MCF 10A (cell line): Measurements from ENCODE around the gene WDFY2. TPM values are rescaled to one million over a fixed set of nuclear protein-coding genes. Genes with fewer than 3 reads are reported as not detected.

ENCODE experiments used
- BruUV-seq: library from RNA; stranded (reverse); fragments of 400-500 nt; replicated peaks from 2 replicates; lab custom pipeline; 2021; lab: Mats Ljungman, UMichigan
- CTCF ChIA-PET: fragments of 300-600 bp; sonication (Branson Sonifier 250); formaldehyde crosslinking; extraction: SDS; loops from one replicate; lab custom pipeline; 2021; ENCODE audit warnings: antibody characterized with exemption, inconsistent platforms; lab: Yijun Ruan, JAX
- POLR2A ChIA-PET: fragments of 300-600, 350-650 bp; sonication (Branson Sonifier 250); formaldehyde crosslinking; extraction: SDS; loops from one replicate; lab custom pipeline; 2020; ENCODE audit warnings: antibody characterized with exemption, inconsistent platforms; lab: Yijun Ruan, JAX
- DNase-seq: peaks from one replicate; pipeline ENCODE4 v3.0.0-alpha.2; 2018; ENCODE audit not compliant: unreplicated experiment
- H3K27ac Mint-ChIP-seq: one replicate; pipeline ENCODE4 v1.8.0; 2022; ENCODE audit warnings: mild to moderate bottlenecking, low read depth, mixed read lengths; ENCODE audit not compliant: unreplicated experiment
- H3K27me3 Mint-ChIP-seq: one replicate; pipeline ENCODE4 v1.8.0; 2022; ENCODE audit warnings: mixed read lengths; ENCODE audit not compliant: insufficient read depth, unreplicated experiment
- H3K36me3 Mint-ChIP-seq: one replicate; pipeline ENCODE4 v1.8.0; 2022; ENCODE audit warnings: mild to moderate bottlenecking, moderate library complexity, mixed read lengths; ENCODE audit not compliant: insufficient read depth, unreplicated experiment
- H3K4me1 Mint-ChIP-seq: one replicate; pipeline ENCODE4 v1.8.0; 2022; ENCODE audit warnings: mixed read lengths; ENCODE audit not compliant: insufficient read depth, unreplicated experiment
- H3K4me3 Mint-ChIP-seq: one replicate; pipeline ENCODE4 v1.8.0; 2022; ENCODE audit warnings: mild to moderate bottlenecking, moderate library complexity, mixed read lengths; ENCODE audit not compliant: unreplicated experiment
- H3K9me3 Mint-ChIP-seq: one replicate; pipeline ENCODE4 v1.8.0; 2022; ENCODE audit warnings: mixed read lengths; ENCODE audit not compliant: unreplicated experiment
- intact Hi-C: fragments of 100-400 bp; cut with micrococcal nuclease; formaldehyde crosslinking; loops from 2 replicates; pipeline ENCODE4 v1.14.1; 2022
- total RNA-seq: library from RNA; stranded (reverse); gene quantifications from 2 replicates; pipeline ENCODE4 v1.2.3, GENCODE V29; 2022
- TF ChIP-seq, protein P1 (sequence below): fragments of 200-600 bp; IDR thresholded peaks from one replicate; pipeline ENCODE4 v1.8.0; 2022; ENCODE audit warnings: antibody characterized with exemption, mild to moderate bottlenecking; ENCODE audit not compliant: unreplicated experiment

WDFY2 gene
- total RNA-seq, 1 experiment from 2014 or later: 56.2 TPM

DNA sequence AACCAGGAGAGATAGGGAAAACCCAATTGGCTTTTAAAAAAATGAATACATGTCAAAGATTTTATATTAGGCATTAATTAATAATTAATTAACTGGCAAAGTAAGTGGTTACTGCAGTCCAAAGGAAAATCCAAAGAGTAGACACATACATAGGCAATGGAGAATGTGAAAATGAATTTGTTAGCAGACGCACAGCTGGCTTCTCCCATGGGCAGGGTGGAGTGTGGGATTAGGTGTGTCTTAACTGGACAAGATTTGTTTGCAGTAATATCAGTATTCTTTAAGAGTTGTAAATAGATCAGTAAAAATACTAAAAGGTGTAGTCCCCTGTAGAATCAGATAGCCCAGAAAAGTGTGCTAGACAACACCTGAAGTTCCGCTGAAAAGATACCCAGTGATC lies 161.0 kb downstream of the WDFY2 start:
- peaks cover 81% of the 10 kb centered on the region for H3K36me3 Mint-ChIP-seq
- BruUV-seq: no TSS peak
- H3K9me3 Mint-ChIP-seq: no peaks in the 10 kb centered on the region
- TF ChIP-seq, protein P1, sequence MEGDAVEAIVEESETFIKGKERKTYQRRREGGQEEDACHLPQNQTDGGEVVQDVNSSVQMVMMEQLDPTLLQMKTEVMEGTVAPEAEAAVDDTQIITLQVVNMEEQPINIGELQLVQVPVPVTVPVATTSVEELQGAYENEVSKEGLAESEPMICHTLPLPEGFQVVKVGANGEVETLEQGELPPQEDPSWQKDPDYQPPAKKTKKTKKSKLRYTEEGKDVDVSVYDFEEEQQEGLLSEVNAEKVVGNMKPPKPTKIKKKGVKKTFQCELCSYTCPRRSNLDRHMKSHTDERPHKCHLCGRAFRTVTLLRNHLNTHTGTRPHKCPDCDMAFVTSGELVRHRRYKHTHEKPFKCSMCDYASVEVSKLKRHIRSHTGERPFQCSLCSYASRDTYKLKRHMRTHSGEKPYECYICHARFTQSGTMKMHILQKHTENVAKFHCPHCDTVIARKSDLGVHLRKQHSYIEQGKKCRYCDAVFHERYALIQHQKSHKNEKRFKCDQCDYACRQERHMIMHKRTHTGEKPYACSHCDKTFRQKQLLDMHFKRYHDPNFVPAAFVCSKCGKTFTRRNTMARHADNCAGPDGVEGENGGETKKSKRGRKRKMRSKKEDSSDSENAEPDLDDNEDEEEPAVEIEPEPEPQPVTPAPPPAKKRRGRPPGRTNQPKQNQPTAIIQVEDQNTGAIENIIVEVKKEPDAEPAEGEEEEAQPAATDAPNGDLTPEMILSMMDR: no peak
- H3K4me1 Mint-ChIP-seq: no peaks in the 10 kb centered on the region
- intact Hi-C loops: no loop called here
- no peaks in the 10 kb centered on the region for H3K27me3 Mint-ChIP-seq
- DNase-seq: no peak
- POLR2A ChIA-PET: interaction anchor here (0.6 to 2.2 kb wide), 3 partner anchors 18 to 292 kb away, joined by 3 to 4 read pairs (median 3); partner anchors contain the start of gene INTS6
- no peak overlapping the region for H3K27ac Mint-ChIP-seq
- H3K4me3 Mint-ChIP-seq: no peak overlapping the region
- CTCF ChIA-PET: no interaction called here

DNA sequence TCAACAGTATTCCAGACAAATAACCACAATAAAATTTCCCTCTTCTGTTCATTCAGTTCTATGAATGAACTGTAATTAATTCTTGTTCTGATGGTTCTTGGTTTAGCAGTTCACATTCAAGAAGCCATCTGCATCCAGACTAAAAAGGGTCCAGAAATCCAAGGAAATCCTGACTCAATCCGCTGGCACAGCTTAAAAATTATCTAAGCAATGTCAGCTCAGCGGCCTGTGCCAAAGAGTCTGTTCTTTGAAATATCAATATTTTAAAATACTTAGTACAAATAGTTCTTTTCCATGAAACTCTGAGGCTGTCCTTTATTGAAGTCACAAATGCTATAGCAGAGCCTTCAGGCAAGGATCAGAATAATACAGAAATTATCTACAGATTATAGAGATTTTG lies 162.5 kb downstream of the WDFY2 start:
- Mint-ChIP-seq H3K4me3 (no peak overlapping the region), H3K4me1 (no peaks in the 10 kb centered on the region), H3K9me3 (no peaks in the 10 kb centered on the region), H3K36me3 (peaks cover 82% of the 10 kb centered on the region), H3K27me3 (no peaks in the 10 kb centered on the region), H3K27ac (no peak overlapping the region)
- intact Hi-C loops: no loop called here
- ChIA-PET CTCF (no interaction called here), POLR2A (interaction anchor here (0.6 to 0.9 kb wide), 2 partner anchors 163 to 378 kb away, joined by 3 read pairs; partner anchors contain the start of gene WDFY2)
- TF ChIP-seq, protein P1: no peak
- no TSS peak for BruUV-seq
- DNase-seq: no peak

DNA sequence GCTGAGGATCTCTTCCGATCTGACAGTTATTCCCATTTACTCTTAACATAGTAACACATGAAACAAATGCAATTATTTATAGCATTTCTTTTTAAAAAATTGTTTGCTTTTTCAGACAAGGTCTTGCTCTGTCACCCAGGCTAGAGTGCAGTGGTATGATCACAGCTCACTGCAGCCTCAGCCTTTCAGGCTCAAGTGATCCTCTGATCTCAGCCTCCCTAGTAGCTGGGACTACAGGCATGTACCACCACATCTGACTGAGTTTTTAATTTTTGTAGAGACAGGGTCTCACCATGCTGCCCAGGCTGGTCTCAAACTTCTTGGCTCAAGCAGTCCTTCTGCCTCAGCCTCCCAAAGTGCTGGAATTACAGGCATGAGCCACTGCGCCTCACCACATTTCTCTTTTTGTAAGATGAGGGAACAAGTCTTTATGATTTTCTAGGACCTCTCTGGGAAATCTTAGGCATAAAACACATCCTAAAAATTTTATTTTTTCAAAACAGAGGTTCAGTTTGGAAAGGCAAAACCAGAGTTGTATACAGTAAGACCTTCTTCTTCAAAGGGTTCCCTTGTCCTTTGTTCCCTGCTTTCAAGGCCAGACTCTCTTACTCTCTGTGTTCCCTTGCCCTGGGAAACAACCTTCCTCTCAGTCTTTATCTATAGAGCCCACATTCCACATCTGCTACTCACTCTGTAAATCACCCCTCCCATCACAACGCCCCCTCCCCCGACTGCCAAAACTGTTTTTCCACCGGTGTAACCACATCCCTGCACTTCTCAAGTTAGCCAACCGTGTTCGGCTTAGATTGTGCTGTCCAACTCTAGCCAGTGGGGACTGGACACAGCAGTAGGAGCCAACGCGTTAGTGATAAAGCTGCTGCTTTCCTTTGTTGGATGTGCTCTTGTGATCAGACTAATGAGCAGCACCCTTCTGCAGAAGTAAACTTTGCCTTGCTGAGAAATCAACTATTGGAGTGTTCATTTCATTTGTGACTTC lies 163.5 kb downstream of the WDFY2 start:
- no TSS peak for BruUV-seq
- no peak overlapping the region for H3K4me3 Mint-ChIP-seq
- H3K27ac Mint-ChIP-seq: no peak overlapping the region
- intact Hi-C loops: no loop called here
- TF ChIP-seq, protein P1: no peak
- no peaks in the 10 kb centered on the region for H3K27me3 Mint-ChIP-seq
- no peaks in the 10 kb centered on the region for H3K4me1 Mint-ChIP-seq
- CTCF ChIA-PET: interaction anchor here (1.1 kb wide), 1 partner anchor 10 kb away, joined by 4 read pairs; no protein-coding TSS in a partner anchor
- H3K36me3 Mint-ChIP-seq: peaks cover 86% of the 10 kb centered on the region
- DNase-seq: no peak
- no peaks in the 10 kb centered on the region for H3K9me3 Mint-ChIP-seq
- POLR2A ChIA-PET: interaction anchor here (0.5 to 1.4 kb wide), 2 partner anchors 8 to 615 kb away, joined by 3 read pairs; no protein-coding TSS in a partner anchor

DNA sequence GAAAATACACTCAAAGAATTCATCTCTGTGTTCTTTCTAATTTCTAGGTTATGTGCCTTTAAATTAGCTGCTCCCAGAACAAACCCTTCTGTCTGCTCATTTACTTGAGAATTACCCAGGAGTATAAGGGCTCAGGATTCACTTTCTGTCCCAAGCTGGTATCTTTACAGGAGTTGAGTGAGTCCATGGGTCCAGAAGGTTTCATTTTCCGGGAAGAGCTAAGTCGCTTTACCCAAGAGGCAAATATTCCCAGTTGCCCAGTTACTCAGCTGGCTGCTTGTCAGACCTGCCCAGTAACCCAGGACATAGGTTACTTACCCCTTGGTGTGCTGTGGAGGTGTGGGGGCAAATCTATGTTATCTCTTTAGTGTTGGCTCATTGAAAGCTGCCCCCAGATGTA lies 172.4 kb downstream of the WDFY2 start:
- no TSS peak for BruUV-seq
- no peaks in the 10 kb centered on the region for H3K9me3 Mint-ChIP-seq
- no peaks in the 10 kb centered on the region for H3K27me3 Mint-ChIP-seq
- TF ChIP-seq, protein P1: no peak
- H3K27ac Mint-ChIP-seq: no peak overlapping the region
- H3K36me3 Mint-ChIP-seq: peaks cover 95% of the 10 kb centered on the region
- POLR2A ChIA-PET: interaction anchor here (0.8 to 1.0 kb wide), 2 partner anchors 40 to 322 kb away, joined by 3 read pairs; no protein-coding TSS in a partner anchor
- intact Hi-C loops: no loop called here
- CTCF ChIA-PET: interaction anchor here (0.6 to 1.3 kb wide), 4 partner anchors 12 to 472 kb away, joined by 3 to 4 read pairs (median 4); no protein-coding TSS in a partner anchor
- H3K4me1 Mint-ChIP-seq: no peaks in the 10 kb centered on the region
- DNase-seq: no peak
- H3K4me3 Mint-ChIP-seq: no peak overlapping the region
